ENCODE measurements around the gene SLC6A18.

The SLC6A18 gene

DNA sequence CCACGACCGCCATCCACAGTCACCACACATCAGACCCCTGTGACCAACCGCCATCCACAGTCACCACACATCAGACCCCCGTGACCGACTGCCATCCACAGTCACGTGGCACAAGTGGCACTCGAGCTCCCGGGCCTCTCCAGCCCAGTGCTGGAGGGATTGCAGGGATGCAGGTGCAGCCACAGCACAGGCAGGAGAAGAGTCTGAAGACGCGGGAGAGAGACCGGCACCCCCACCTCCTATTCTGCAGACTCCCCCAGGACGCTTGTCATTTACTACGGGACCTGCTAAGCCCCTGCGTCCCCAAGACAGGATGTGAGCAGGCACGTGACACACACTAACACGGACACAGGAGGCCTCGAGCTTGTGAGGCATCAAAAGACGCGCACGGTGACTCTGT is 48.6 kb downstream of the SLC6A18 start:
- Histone ChIP-seq H3K27ac (ENCODE audit: extremely low read depth, low read depth, low read length) (no peak overlapping the region), H3K9me3 (ENCODE audit: control insufficient read depth, insufficient read depth, low read depth, low read length) (no peaks in the 10 kb centered on the region), H3K4me1 (ENCODE audit: control insufficient read depth, insufficient read depth, low read length) (no peaks in the 10 kb centered on the region), H3K4me3 (ENCODE audit: low read depth, low read length) (no peak overlapping the region), H3K36me3 (ENCODE audit: control insufficient read depth in 2 of 2, insufficient read depth in 1 of 2, low read length in 2 of 2) (peaks cover 0 to 6% of the 10 kb centered on the region in 2 experiments; a peak in 1 of 3 replicates)
- CTCF ChIA-PET: no interaction called here
- POLR2A ChIA-PET: no interaction called here
- TF ChIP-seq ZSCAN30 (tag by site-specific recombination; IDR thresholded peaks at IDR 0.05) (no peak), ZNF280D (tag by site-specific recombination; IDR thresholded peaks at IDR 0.05) (no peak), ZNF76 (tag by site-specific recombination; IDR thresholded peaks at IDR 0.05; ENCODE audit: borderline replicate concordance, low read depth) (no peak), ZNF670 (tag by site-specific recombination; IDR thresholded peaks at IDR 0.05; ENCODE audit: low read depth) (no peak), BCL11A (tag by site-specific recombination; IDR thresholded peaks at IDR 0.05; ENCODE audit: low read depth) (no peak), ZNF48 (tag by site-specific recombination; IDR thresholded peaks at IDR 0.05) (no peak), ZNF239 (tag by site-specific recombination; IDR thresholded peaks at IDR 0.05) (no peak), ZNF16 (tag by site-specific recombination; IDR thresholded peaks at IDR 0.05; ENCODE audit: low read depth) (no peak), ZNF529 (tag by site-specific recombination; IDR thresholded peaks at IDR 0.05; ENCODE audit: insufficient replicate concordance) (no peak), SP7 (tag by site-specific recombination; IDR thresholded peaks at IDR 0.05) (no peak), ZNF423 (tag by site-specific recombination; IDR thresholded peaks at IDR 0.05) (no peak), ZNF433 (tag by site-specific recombination; IDR thresholded peaks at IDR 0.05; ENCODE audit: low read depth) (no peak), GLIS2 (tag by site-specific recombination; IDR thresholded peaks at IDR 0.05) (no peak), ZNF37A (tag by site-specific recombination; IDR thresholded peaks at IDR 0.05) (no peak), ZNF585B (tag by site-specific recombination; IDR thresholded peaks at IDR 0.05) (no peak), PBX3 (CRISPR knock-in tag; IDR thresholded peaks at IDR 0.05) (no peak), GLI4 (tag by site-specific recombination; IDR thresholded peaks at IDR 0.05) (no peak)
- TF ChIP-seq, protein P1, sequence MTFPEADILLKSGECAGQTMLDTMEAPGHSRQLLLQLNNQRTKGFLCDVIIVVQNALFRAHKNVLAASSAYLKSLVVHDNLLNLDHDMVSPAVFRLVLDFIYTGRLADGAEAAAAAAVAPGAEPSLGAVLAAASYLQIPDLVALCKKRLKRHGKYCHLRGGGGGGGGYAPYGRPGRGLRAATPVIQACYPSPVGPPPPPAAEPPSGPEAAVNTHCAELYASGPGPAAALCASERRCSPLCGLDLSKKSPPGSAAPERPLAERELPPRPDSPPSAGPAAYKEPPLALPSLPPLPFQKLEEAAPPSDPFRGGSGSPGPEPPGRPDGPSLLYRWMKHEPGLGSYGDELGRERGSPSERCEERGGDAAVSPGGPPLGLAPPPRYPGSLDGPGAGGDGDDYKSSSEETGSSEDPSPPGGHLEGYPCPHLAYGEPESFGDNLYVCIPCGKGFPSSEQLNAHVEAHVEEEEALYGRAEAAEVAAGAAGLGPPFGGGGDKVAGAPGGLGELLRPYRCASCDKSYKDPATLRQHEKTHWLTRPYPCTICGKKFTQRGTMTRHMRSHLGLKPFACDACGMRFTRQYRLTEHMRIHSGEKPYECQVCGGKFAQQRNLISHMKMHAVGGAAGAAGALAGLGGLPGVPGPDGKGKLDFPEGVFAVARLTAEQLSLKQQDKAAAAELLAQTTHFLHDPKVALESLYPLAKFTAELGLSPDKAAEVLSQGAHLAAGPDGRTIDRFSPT (tag by site-specific recombination; IDR thresholded peaks at IDR 0.05): no peak
- TF ChIP-seq, protein P2, sequence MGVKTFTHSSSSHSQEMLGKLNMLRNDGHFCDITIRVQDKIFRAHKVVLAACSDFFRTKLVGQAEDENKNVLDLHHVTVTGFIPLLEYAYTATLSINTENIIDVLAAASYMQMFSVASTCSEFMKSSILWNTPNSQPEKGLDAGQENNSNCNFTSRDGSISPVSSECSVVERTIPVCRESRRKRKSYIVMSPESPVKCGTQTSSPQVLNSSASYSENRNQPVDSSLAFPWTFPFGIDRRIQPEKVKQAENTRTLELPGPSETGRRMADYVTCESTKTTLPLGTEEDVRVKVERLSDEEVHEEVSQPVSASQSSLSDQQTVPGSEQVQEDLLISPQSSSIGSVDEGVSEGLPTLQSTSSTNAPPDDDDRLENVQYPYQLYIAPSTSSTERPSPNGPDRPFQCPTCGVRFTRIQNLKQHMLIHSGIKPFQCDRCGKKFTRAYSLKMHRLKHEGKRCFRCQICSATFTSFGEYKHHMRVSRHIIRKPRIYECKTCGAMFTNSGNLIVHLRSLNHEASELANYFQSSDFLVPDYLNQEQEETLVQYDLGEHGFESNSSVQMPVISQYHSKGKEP (tag by site-specific recombination; IDR thresholded peaks at IDR 0.05): no peak
